Stimulated activated CD4-positive, alpha-beta T cell treated with anti-CD3 and anti-CD28 coated beads, Interleukin-12 subunit alpha, Interleukin-12 subunit beta, amount 100 ng/mL, for 4 hours (primary cell): ENCODE measurements around the gene ZEB2.

Experiments used
- DNase-seq: peaks from one replicate; pipeline ENCODE4 v3.0.0-alpha.2; 2020

The ZEB2 gene

GRCh38 chr2:144493027-144493809, 26.7 kb downstream of the ZEB2 start:
- no peak for DNase-seq

- no peak for DNase-seq
These were observed 29.1 kb downstream of the ZEB2 start for GRCh38 chr2:144490857-144491256.

GRCh38 chr2:144490017-144490416, 29.9 kb downstream of the ZEB2 start:
- DNase-seq: no peak

- DNase-seq: no peak
These were observed 30.5 kb downstream of the ZEB2 start for GRCh38 chr2:144489315-144489916.

GRCh38 chr2:144484201-144484948, 35.5 kb downstream of the ZEB2 start:
- no peak for DNase-seq

- no peak for DNase-seq
These were observed 38.3 kb downstream of the ZEB2 start for GRCh38 chr2:144481666-144482065.

- DNase-seq: no peak
These were observed 38.8 kb downstream of the ZEB2 start for GRCh38 chr2:144481109-144481508.

- DNase-seq: no peak
These were observed 39.6 kb downstream of the ZEB2 start for GRCh38 chr2:144480285-144480684.

GRCh38 chr2:144479659-144480058, 40.3 kb downstream of the ZEB2 start:
- DNase-seq: no peak

- DNase-seq: no peak
These were observed 40.8 kb downstream of the ZEB2 start for GRCh38 chr2:144479138-144479537.

- no peak for DNase-seq
These were observed 42.0 kb downstream of the ZEB2 start for GRCh38 chr2:144477957-144478311.

GRCh38 chr2:144477281-144477956, 42.5 kb downstream of the ZEB2 start:
- DNase-seq: no peak

- DNase-seq: no peak
These were observed 43.2 kb downstream of the ZEB2 start for GRCh38 chr2:144476682-144477081.

GRCh38 chr2:144475569-144476275, 44.2 kb downstream of the ZEB2 start:
- no peak for DNase-seq

GRCh38 chr2:144475044-144475443, 44.9 kb downstream of the ZEB2 start:
- no peak for DNase-seq

- no peak for DNase-seq
These were observed 45.9 kb downstream of the ZEB2 start for GRCh38 chr2:144474017-144474416.

- no peak for DNase-seq
These were observed 47.0 kb downstream of the ZEB2 start for GRCh38 chr2:144472911-144473310.

- DNase-seq: no peak
These were observed 47.9 kb downstream of the ZEB2 start for GRCh38 chr2:144472046-144472412.

- no peak for DNase-seq
These were observed 48.4 kb downstream of the ZEB2 start for GRCh38 chr2:144471305-144472045.

- no peak for DNase-seq
These were observed 49.1 kb downstream of the ZEB2 start for GRCh38 chr2:144470816-144471215.

GRCh38 chr2:144470334-144470733, 49.6 kb downstream of the ZEB2 start:
- DNase-seq: no peak

GRCh38 chr2:144469798-144470197, 50.1 kb downstream of the ZEB2 start:
- DNase-seq: no peak
